ENCODE data around the gene SCLT1. TPM values are rescaled to one million over a fixed set of nuclear protein-coding genes. Genes with fewer than 3 reads are reported as not detected.

The SCLT1 gene
- total and polyA plus RNA-seq, 2 donors (not counting 1 experiment from before 2014, with no cell fraction given): 3.5 to 27.2 TPM

DNA sequence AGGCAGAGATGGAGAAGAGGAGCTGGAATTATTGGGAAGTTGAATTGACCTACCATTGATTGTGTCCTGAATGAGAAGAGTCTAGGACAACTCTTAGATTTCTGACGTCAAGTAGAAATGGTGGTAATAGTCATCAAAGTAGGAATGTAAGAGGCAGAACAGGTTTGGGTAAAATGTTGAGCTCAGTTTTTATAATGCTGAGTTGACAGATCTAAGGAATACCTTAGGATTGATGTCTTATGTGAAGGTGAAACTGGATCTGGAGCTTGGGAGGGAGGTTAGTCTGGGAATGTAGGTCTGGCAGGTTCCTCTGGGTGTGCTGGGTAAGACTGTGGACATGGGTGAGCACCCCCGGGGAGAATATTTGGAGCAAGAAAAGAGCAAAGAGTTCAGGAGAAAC, 251.9 kb downstream of the SCLT1 start:
- DNase-seq: no peak
- H3K79me2 ChIP-seq (ENCODE audit: control insufficient read depth, insufficient read depth, low read length): peaks cover 80% of the 10 kb centered on the region
- 92% methylated on average over 2 of the region's 2 CpGs for WGBS (ENCODE audit: insufficient coverage)
- TF ChIP-seq, protein P1, sequence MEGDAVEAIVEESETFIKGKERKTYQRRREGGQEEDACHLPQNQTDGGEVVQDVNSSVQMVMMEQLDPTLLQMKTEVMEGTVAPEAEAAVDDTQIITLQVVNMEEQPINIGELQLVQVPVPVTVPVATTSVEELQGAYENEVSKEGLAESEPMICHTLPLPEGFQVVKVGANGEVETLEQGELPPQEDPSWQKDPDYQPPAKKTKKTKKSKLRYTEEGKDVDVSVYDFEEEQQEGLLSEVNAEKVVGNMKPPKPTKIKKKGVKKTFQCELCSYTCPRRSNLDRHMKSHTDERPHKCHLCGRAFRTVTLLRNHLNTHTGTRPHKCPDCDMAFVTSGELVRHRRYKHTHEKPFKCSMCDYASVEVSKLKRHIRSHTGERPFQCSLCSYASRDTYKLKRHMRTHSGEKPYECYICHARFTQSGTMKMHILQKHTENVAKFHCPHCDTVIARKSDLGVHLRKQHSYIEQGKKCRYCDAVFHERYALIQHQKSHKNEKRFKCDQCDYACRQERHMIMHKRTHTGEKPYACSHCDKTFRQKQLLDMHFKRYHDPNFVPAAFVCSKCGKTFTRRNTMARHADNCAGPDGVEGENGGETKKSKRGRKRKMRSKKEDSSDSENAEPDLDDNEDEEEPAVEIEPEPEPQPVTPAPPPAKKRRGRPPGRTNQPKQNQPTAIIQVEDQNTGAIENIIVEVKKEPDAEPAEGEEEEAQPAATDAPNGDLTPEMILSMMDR (IDR thresholded peaks at IDR 0.05): no peak
- no peak for TF ChIP-seq EZH2 (IDR thresholded peaks at IDR 0.05; ENCODE audit: borderline replicate concordance, insufficient read depth, low read depth, low read length, poor library complexity, severe bottlenecking)
- ChIA-PET POLR2A (no interaction called here), CTCF (no interaction called here)
- H3K27me3 ChIP-seq (replicated peaks in 1 of 4; ENCODE audit: control extremely low read depth in 1 of 4, control insufficient read depth in 3 of 4, insufficient read depth in 4 of 4, low read length in 3 of 4): no peaks in the 10 kb centered on the region
- peaks cover 27% of the 10 kb centered on the region for H3K4me1 Mint-ChIP-seq
- no peak overlapping the region for H3K4me3 ChIP-seq (ENCODE audit: control extremely low read depth in 1 of 5, extremely low read depth in 1 of 5, insufficient read depth in 1 of 5, low read depth in 2 of 5, low read length in 4 of 5)
- no peak overlapping the region for H3K27ac ChIP-seq (ENCODE audit: low read length in 2 of 2)
- no peaks in the 10 kb centered on the region for H3K9me3 ChIP-seq (ENCODE audit: control extremely low read depth in 1 of 3, control insufficient read depth in 2 of 3, insufficient read depth in 1 of 3, low read length in 2 of 3)
- no peak overlapping the region for H3K4me2 ChIP-seq (replicated peaks; ENCODE audit: low read depth, low read length, poor library complexity, severe bottlenecking)
- H4K20me1 ChIP-seq (ENCODE audit: control insufficient read depth, insufficient read depth, low read length, poor library complexity, severe bottlenecking): peaks cover 88% of the 10 kb centered on the region
- no peak for ATAC-seq (ENCODE audit: low read depth)
- no peaks in the 10 kb centered on the region for H3K4me1 ChIP-seq (ENCODE audit: control insufficient read depth in 2 of 2, insufficient read depth in 2 of 2, low read length in 2 of 2)
- H2AFZ ChIP-seq (ENCODE audit: insufficient read depth, low read depth, low read length, poor library complexity, severe bottlenecking): no peak overlapping the region
- no peak overlapping the region for H3K9ac ChIP-seq (ENCODE audit: low read length)
- no peak overlapping the region for H3K4me3 Mint-ChIP-seq
- H3K36me3 ChIP-seq (replicated peaks in 1 of 2; ENCODE audit: control extremely low read depth in 1 of 2, control insufficient read depth in 1 of 2, extremely low read depth in 1 of 2, insufficient read depth in 2 of 2, low read length in 1 of 2): peaks cover 3 to 47% of the 10 kb centered on the region in 2 experiments
- intact Hi-C loops (cut with micrococcal nuclease): no loop called here
- H3K27me3 Mint-ChIP-seq: no peaks in the 10 kb centered on the region
- no peaks in the 10 kb centered on the region for H3K9me3 Mint-ChIP-seq (ENCODE audit: insufficient read depth)
- H3K27ac Mint-ChIP-seq: no peak overlapping the region

DNA sequence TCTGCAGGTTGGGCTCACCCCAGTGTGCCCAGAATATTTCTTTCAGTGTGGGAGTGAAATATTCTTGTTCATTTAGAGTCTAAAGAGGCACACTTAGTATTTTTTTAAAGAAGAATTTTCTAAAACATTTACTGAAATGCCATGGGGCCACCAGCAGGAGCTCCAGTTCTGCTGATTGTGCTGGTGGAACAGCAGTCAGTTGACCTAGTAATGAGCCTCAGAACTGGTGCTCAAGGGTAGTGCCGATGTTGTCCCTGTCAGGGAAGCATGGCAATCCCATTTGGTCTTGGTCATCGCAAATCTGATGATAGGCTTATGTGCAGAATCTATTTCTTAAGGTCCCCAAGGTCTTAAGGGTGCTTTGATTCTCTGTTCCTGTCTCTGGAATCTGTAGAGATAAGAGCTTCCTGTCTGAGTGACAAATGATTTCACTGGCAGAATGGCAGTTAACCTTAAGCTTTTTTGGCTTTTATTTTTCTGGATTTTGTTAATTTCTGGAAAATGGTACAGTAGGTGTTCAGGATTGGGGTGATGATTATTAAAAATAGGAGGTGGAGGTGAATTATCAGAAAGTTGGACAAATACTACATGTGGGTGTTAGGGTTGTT, 252.5 kb downstream of the SCLT1 start:
- ATAC-seq (ENCODE audit: low read depth) (no peak), DNase-seq (no peak)
- Histone ChIP-seq H3K36me3 (replicated peaks in 1 of 2; ENCODE audit: control extremely low read depth in 1 of 2, control insufficient read depth in 1 of 2, extremely low read depth in 1 of 2, insufficient read depth in 2 of 2, low read length in 1 of 2) (peaks cover 3 to 44% of the 10 kb centered on the region in 2 experiments), H3K9me3 (ENCODE audit: control extremely low read depth in 1 of 3, control insufficient read depth in 2 of 3, insufficient read depth in 1 of 3, low read length in 2 of 3) (no peaks in the 10 kb centered on the region), H4K20me1 (ENCODE audit: control insufficient read depth, insufficient read depth, low read length, poor library complexity, severe bottlenecking) (peaks cover 90% of the 10 kb centered on the region), H3K4me3 (ENCODE audit: control extremely low read depth in 1 of 5, extremely low read depth in 1 of 5, insufficient read depth in 1 of 5, low read depth in 2 of 5, low read length in 4 of 5) (no peak overlapping the region), H3K9ac (ENCODE audit: low read length) (no peak overlapping the region), H2AFZ (ENCODE audit: insufficient read depth, low read depth, low read length, poor library complexity, severe bottlenecking) (no peak overlapping the region), H3K27ac (ENCODE audit: low read length in 2 of 2) (no peak overlapping the region), H3K4me2 (replicated peaks; ENCODE audit: low read depth, low read length, poor library complexity, severe bottlenecking) (no peak overlapping the region), H3K4me1 (ENCODE audit: control insufficient read depth in 2 of 2, insufficient read depth in 2 of 2, low read length in 2 of 2) (no peaks in the 10 kb centered on the region), H3K79me2 (ENCODE audit: control insufficient read depth, insufficient read depth, low read length) (peaks cover 84% of the 10 kb centered on the region), H3K27me3 (replicated peaks in 1 of 4; ENCODE audit: control extremely low read depth in 1 of 4, control insufficient read depth in 3 of 4, insufficient read depth in 4 of 4, low read length in 3 of 4) (no peaks in the 10 kb centered on the region)
- WGBS (ENCODE audit: insufficient coverage): 100% methylated on average over 2 of the region's 2 CpGs
- intact Hi-C loops (cut with micrococcal nuclease): no loop called here
- Mint-ChIP-seq H3K9me3 (ENCODE audit: insufficient read depth) (no peaks in the 10 kb centered on the region), H3K27ac (no peak overlapping the region), H3K4me1 (peaks cover 29% of the 10 kb centered on the region), H3K27me3 (no peaks in the 10 kb centered on the region), H3K4me3 (no peak overlapping the region)
- ChIA-PET CTCF (no interaction called here), POLR2A (no interaction called here)
- TF ChIP-seq, protein P1 (IDR thresholded peaks at IDR 0.05): no peak

Measured in B cell (primary cell).